Activated naive CD8-positive, alpha-beta T cell treated with anti-CD3 and anti-CD28 coated beads, Interleukin-2, amount 50 U/mL, for 24 hours (primary cell): ENCODE results near the gene ARID5B.

Experiments
- ATAC-seq: fragments of 150-1000 bp; cut with Tn5 transposase; one replicate; pipeline ENCODE4 v1.10.0; 2021
- DNase-seq: peaks from one replicate; pipeline ENCODE4 v3.0.0; 2021
- H3K27ac Mint-ChIP-seq: one replicate; pipeline ENCODE4 v1.8.0; 2021; ENCODE audit warnings: mild to moderate bottlenecking, mixed read lengths
- H3K27me3 Mint-ChIP-seq: one replicate; pipeline ENCODE4 v1.8.0; 2021; ENCODE audit warnings: mixed read lengths
- H3K36me3 Mint-ChIP-seq: one replicate; pipeline ENCODE4 v1.8.0; 2021; ENCODE audit warnings: low read depth, mixed read lengths
- H3K4me1 Mint-ChIP-seq: one replicate; pipeline ENCODE4 v1.8.0; 2021; ENCODE audit warnings: mixed read lengths
- H3K4me3 Mint-ChIP-seq: one replicate; pipeline ENCODE4 v1.8.0; 2021; ENCODE audit warnings: mild to moderate bottlenecking, moderate library complexity, mixed read lengths
- H3K9me3 Mint-ChIP-seq: one replicate; pipeline ENCODE4 v1.8.0; 2021; ENCODE audit warnings: mixed read lengths

Gene ARID5B

GRCh38 chr10:62072901-62073300 lies 171.4 kb downstream of the ARID5B start:
- no peak for ATAC-seq
- H3K4me3 Mint-ChIP-seq: no peak overlapping the region

GRCh38 chr10:62073429-62073828 lies 171.9 kb downstream of the ARID5B start:
- no peaks in the 10 kb centered on the region for H3K27me3 Mint-ChIP-seq
- no peak overlapping the region for H3K4me3 Mint-ChIP-seq
- H3K9me3 Mint-ChIP-seq: no peaks in the 10 kb centered on the region
- DNase-seq: no peak
- peaks cover 62% of the 10 kb centered on the region for H3K4me1 Mint-ChIP-seq
- peaks cover 73% of the 10 kb centered on the region for H3K36me3 Mint-ChIP-seq
- no peak for ATAC-seq
- H3K27ac Mint-ChIP-seq: no peak overlapping the region

More at GRCh38 chr10:62072901-62073300, 171.4 kb downstream of the ARID5B start:
- Mint-ChIP-seq H3K36me3 (peaks cover 71% of the 10 kb centered on the region), H3K9me3 (no peaks in the 10 kb centered on the region), H3K27ac (peak overlapping the region; percentile 77), H3K27me3 (no peaks in the 10 kb centered on the region), H3K4me1 (peaks cover 58% of the 10 kb centered on the region)
- DNase-seq: no peak

- DNase-seq: no peak
- ATAC-seq: no peak
- Mint-ChIP-seq H3K27ac (no peak overlapping the region), H3K27me3 (no peaks in the 10 kb centered on the region), H3K4me3 (no peak overlapping the region), H3K9me3 (peaks cover 4% of the 10 kb centered on the region), H3K36me3 (peaks cover 75% of the 10 kb centered on the region), H3K4me1 (peaks cover 67% of the 10 kb centered on the region)
These were observed 173.9 kb downstream of the ARID5B start for GRCh38 chr10:62075414-62075813.

GRCh38 chr10:62075912-62076311 lies 174.4 kb downstream of the ARID5B start:
- peaks cover 72% of the 10 kb centered on the region for H3K4me1 Mint-ChIP-seq
- peaks cover 4% of the 10 kb centered on the region for H3K9me3 Mint-ChIP-seq
- peaks cover 74% of the 10 kb centered on the region for H3K36me3 Mint-ChIP-seq
- H3K4me3 Mint-ChIP-seq: no peak overlapping the region
- ATAC-seq: no peak
- no peak overlapping the region for H3K27ac Mint-ChIP-seq
- no peak for DNase-seq
- no peaks in the 10 kb centered on the region for H3K27me3 Mint-ChIP-seq

- DNase-seq (no peak), ATAC-seq (peak; percentile 7)
- H3K27me3 Mint-ChIP-seq: no peaks in the 10 kb centered on the region
- peaks cover 4% of the 10 kb centered on the region for H3K9me3 Mint-ChIP-seq
- H3K36me3 Mint-ChIP-seq: peaks cover 66% of the 10 kb centered on the region
- no peak overlapping the region for H3K4me3 Mint-ChIP-seq
- peak overlapping the region; percentile 38 for H3K27ac Mint-ChIP-seq
- H3K4me1 Mint-ChIP-seq: peaks cover 73% of the 10 kb centered on the region
These were observed 175.4 kb downstream of the ARID5B start for GRCh38 chr10:62076891-62077290.

GRCh38 chr10:62077330-62078015 lies 176.0 kb downstream of the ARID5B start:
- Mint-ChIP-seq H3K27ac (no peak overlapping the region), H3K4me1 (peaks cover 74% of the 10 kb centered on the region), H3K4me3 (no peak overlapping the region), H3K36me3 (peaks cover 61% of the 10 kb centered on the region), H3K9me3 (peaks cover 4% of the 10 kb centered on the region), H3K27me3 (no peaks in the 10 kb centered on the region)
- ATAC-seq (no peak), DNase-seq (no peak)

- Mint-ChIP-seq H3K27me3 (no peaks in the 10 kb centered on the region), H3K27ac (peak overlapping the region; percentile 78), H3K36me3 (peaks cover 47% of the 10 kb centered on the region), H3K4me3 (no peak overlapping the region), H3K4me1 (peaks cover 87% of the 10 kb centered on the region), H3K9me3 (peaks cover 4% of the 10 kb centered on the region)
- DNase-seq: no peak
- ATAC-seq: no peak
These were observed 178.5 kb downstream of the ARID5B start for GRCh38 chr10:62079885-62080559.

- H3K36me3 Mint-ChIP-seq: peaks cover 49% of the 10 kb centered on the region
These were observed 179.4 kb downstream of the ARID5B start for GRCh38 chr10:62080905-62081304.

GRCh38 chr10:62081341-62082270 lies 180.1 kb downstream of the ARID5B start:
- ATAC-seq (no peak), DNase-seq (no peak)
- Mint-ChIP-seq H3K27me3 (no peaks in the 10 kb centered on the region), H3K4me1 (peaks cover 84% of the 10 kb centered on the region), H3K9me3 (peaks cover 4% of the 10 kb centered on the region), H3K36me3 (peaks cover 47% of the 10 kb centered on the region), H3K4me3 (peak overlapping the region; percentile 58), H3K27ac (peak overlapping the region; percentile 85)

More at GRCh38 chr10:62080905-62081304, 179.4 kb downstream of the ARID5B start:
- peaks cover 4% of the 10 kb centered on the region for H3K9me3 Mint-ChIP-seq
- H3K27ac Mint-ChIP-seq: peak overlapping the region; percentile 85
- H3K4me1 Mint-ChIP-seq: peaks cover 89% of the 10 kb centered on the region
- H3K4me3 Mint-ChIP-seq: no peak overlapping the region
- DNase-seq (no peak), ATAC-seq (no peak)
- no peaks in the 10 kb centered on the region for H3K27me3 Mint-ChIP-seq

- Mint-ChIP-seq H3K27me3 (no peaks in the 10 kb centered on the region), H3K4me3 (peak overlapping the region; percentile 58), H3K9me3 (peaks cover 4% of the 10 kb centered on the region), H3K36me3 (peaks cover 46% of the 10 kb centered on the region), H3K27ac (peak overlapping the region; percentile 85), H3K4me1 (peaks cover 80% of the 10 kb centered on the region)
- DNase-seq (no peak), ATAC-seq (no peak)
These were observed 180.8 kb downstream of the ARID5B start for GRCh38 chr10:62082271-62082656.

- peak overlapping the region; percentile 85 for H3K27ac Mint-ChIP-seq
- ATAC-seq: peak; percentile 64
- H3K4me3 Mint-ChIP-seq: peak overlapping the region; percentile 58
- H3K36me3 Mint-ChIP-seq: peaks cover 44% of the 10 kb centered on the region
- peaks cover 74% of the 10 kb centered on the region for H3K4me1 Mint-ChIP-seq
- peaks cover 4% of the 10 kb centered on the region for H3K9me3 Mint-ChIP-seq
- DNase-seq: no peak
- H3K27me3 Mint-ChIP-seq: no peaks in the 10 kb centered on the region
These were observed 181.4 kb downstream of the ARID5B start for GRCh38 chr10:62082729-62083411.

GRCh38 chr10:62083412-62084267 lies 182.1 kb downstream of the ARID5B start:
- peaks cover 46% of the 10 kb centered on the region for H3K36me3 Mint-ChIP-seq
- ATAC-seq (no peak), DNase-seq (no peak)
- peak overlapping the region; percentile 58 for H3K4me3 Mint-ChIP-seq
- H3K27ac Mint-ChIP-seq: peak overlapping the region; percentile 85
- no peaks in the 10 kb centered on the region for H3K27me3 Mint-ChIP-seq
- H3K9me3 Mint-ChIP-seq: peaks cover 4% of the 10 kb centered on the region
- H3K4me1 Mint-ChIP-seq: peaks cover 76% of the 10 kb centered on the region

- peaks cover 2% of the 10 kb centered on the region for H3K9me3 Mint-ChIP-seq
- H3K27me3 Mint-ChIP-seq: no peaks in the 10 kb centered on the region
- H3K27ac Mint-ChIP-seq: peak overlapping the region; percentile 85
- peaks cover 46% of the 10 kb centered on the region for H3K36me3 Mint-ChIP-seq
- peak overlapping the region; percentile 30 for H3K4me3 Mint-ChIP-seq
- ATAC-seq: no peak
- DNase-seq: no peak
- peaks cover 72% of the 10 kb centered on the region for H3K4me1 Mint-ChIP-seq
These were observed 183.0 kb downstream of the ARID5B start for GRCh38 chr10:62084451-62084850.
